Measurements from ENCODE around the gene TRMT2B. TPM values are rescaled to one million over a fixed set of nuclear protein-coding genes. Genes with fewer than 3 reads are reported as not detected.

Gene TRMT2B
- total RNA-seq, 2 experiments from 2014 or later, result 20.2 to 22.2 TPM

Other genes with a start within 250 kb of the TRMT2B start
- 10 to 100 TPM; 44.3 to 46.8 TPM for gene CSTF2, start 231.7 kb downstream of the TRMT2B start, total RNA-seq
- not detected for gene NOX1, start 177.8 kb downstream of the TRMT2B start, total RNA-seq
- gene XKRX, start 123.2 kb downstream of the TRMT2B start, total RNA-seq, result under 1 TPM; 0.64 to 0.72 TPM
- gene ARL13A, start 82.4 kb downstream of the TRMT2B start, total RNA-seq, result not detected
- not detected for gene TMEM35A, start 26.8 kb upstream of the TRMT2B start, total RNA-seq
- gene CENPI, start 46.1 kb upstream of the TRMT2B start, total RNA-seq, result 10 to 100 TPM; 19.1 to 20.4 TPM
- gene DRP2, start 167.7 kb upstream of the TRMT2B start, total RNA-seq, result under 1 TPM; 0.41 to 0.47 TPM
- gene TAF7L, start 239.2 kb upstream of the TRMT2B start, total RNA-seq, result not detected